ENCODE results near the gene PCDHB8.
"Not testable (repeated sequence)": the region's sequence is repeated elsewhere in the genome, so short reads cannot be mapped to it uniquely, and the experiment has no call there.

Gene PCDHB8

DNA sequence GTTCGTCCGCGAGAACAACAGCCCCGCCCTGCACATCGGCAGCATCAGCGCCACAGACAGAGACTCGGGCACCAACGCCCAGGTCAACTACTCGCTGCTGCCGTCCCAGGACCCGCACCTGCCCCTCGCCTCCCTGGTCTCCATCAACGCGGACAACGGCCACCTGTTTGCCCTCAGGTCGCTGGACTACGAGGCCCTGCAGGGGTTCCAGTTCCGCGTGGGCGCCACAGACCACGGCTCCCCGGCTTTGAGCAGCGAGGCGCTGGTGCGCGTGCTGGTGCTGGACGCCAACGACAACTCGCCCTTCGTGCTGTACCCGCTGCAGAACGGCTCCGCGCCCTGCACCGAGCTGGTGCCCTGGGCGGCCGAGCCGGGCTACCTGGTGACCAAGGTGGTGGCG lies 32.7 kb downstream of the PCDHB8 start:
- H3K4me1 ChIP-seq (ENCODE audit: control insufficient read depth, insufficient read depth, low read length, poor library complexity, severe bottlenecking); H3K36me3 ChIP-seq (ENCODE audit: control insufficient read depth, insufficient read depth, low read length); H3K27ac ChIP-seq (ENCODE audit: low read depth, low read length, severe bottlenecking); H3K9me3 ChIP-seq (ENCODE audit: control insufficient read depth, low read length); H3K4me3 ChIP-seq (ENCODE audit: extremely low read depth, insufficient read depth, low read length, poor library complexity, severe bottlenecking): not testable (repeated sequence)
- 91 to 98% methylated on average over 19 to 22 of the region's 39 CpGs for WGBS, 2 experiments (ENCODE audit: insufficient coverage in 2 of 2)

DNA sequence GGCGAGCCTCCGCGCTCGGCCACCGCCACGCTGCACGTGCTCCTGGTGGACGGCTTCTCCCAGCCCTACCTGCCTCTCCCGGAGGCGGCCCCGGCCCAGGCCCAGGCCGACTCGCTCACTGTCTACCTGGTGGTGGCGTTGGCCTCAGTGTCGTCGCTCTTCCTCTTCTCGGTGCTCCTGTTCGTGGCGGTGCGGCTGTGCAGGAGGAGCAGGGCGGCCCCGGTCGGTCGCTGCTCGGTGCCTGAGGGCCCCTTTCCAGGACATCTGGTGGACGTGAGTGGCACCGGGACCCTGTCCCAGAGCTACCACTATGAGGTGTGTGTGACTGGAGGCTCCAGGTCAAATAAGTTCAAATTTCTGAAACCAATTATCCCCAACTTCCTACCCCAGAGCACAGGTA lies 33.3 kb downstream of the PCDHB8 start:
- H3K9me3 ChIP-seq (ENCODE audit: control insufficient read depth, low read length); H3K4me3 ChIP-seq (ENCODE audit: extremely low read depth, insufficient read depth, low read length, poor library complexity, severe bottlenecking): not testable (repeated sequence)
- WGBS, 2 experiments (ENCODE audit: insufficient coverage in 2 of 2) = 93 to 97% methylated on average over 12 to 13 of the region's 27 CpGs

GRCh38 chr5:141213656-141214339 lies 36.2 kb downstream of the PCDHB8 start, which contains the start of gene PCDHB13:
Gene PCDHB13, plus strand, starts transcription at chr5:141213919. Its CDS starts 205 bp downstream, at chr5:141214124.
- H3K4me3 ChIP-seq (ENCODE audit: extremely low read depth, insufficient read depth, low read length, poor library complexity, severe bottlenecking); H3K4me1 ChIP-seq (ENCODE audit: control insufficient read depth, insufficient read depth, low read length, poor library complexity, severe bottlenecking); H3K9me3 ChIP-seq (ENCODE audit: control insufficient read depth, low read length); H3K27ac ChIP-seq (ENCODE audit: low read depth, low read length, severe bottlenecking); H3K36me3 ChIP-seq (ENCODE audit: control insufficient read depth, insufficient read depth, low read length): not testable (repeated sequence)
- WGBS, 2 experiments (ENCODE audit: insufficient coverage in 2 of 2) = 63% methylated on average over 2 of the region's 18 CpGs; no CpG with 5 or more reads in 1 of the 2 experiments

More for the DNA sequence above, 33.3 kb downstream of the PCDHB8 start:
- not testable (repeated sequence) for H3K4me1 ChIP-seq (ENCODE audit: control insufficient read depth, insufficient read depth, low read length, poor library complexity, severe bottlenecking); H3K27ac ChIP-seq (ENCODE audit: low read depth, low read length, severe bottlenecking); H3K36me3 ChIP-seq (ENCODE audit: control insufficient read depth, insufficient read depth, low read length)

DNA sequence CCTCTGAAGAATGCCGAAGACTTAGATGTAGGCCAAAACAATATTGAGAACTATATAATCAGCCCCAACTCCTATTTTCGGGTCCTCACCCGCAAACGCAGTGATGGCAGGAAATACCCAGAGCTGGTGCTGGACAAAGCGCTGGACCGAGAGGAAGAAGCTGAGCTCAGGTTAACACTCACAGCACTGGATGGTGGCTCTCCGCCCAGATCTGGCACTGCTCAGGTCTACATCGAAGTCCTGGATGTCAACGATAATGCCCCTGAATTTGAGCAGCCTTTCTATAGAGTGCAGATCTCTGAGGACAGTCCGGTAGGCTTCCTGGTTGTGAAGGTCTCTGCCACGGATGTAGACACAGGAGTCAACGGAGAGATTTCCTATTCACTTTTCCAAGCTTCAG lies 37.0 kb downstream of the PCDHB8 start:
- WGBS, 2 experiments (ENCODE audit: insufficient coverage in 2 of 2) = 89 to 93% methylated on average over 6 of the region's 12 CpGs
- not testable (repeated sequence) for H3K4me3 ChIP-seq (ENCODE audit: extremely low read depth, insufficient read depth, low read length, poor library complexity, severe bottlenecking); H3K9me3 ChIP-seq (ENCODE audit: control insufficient read depth, low read length); H3K27ac ChIP-seq (ENCODE audit: low read depth, low read length, severe bottlenecking); H3K36me3 ChIP-seq (ENCODE audit: control insufficient read depth, insufficient read depth, low read length); H3K4me1 ChIP-seq (ENCODE audit: control insufficient read depth, insufficient read depth, low read length, poor library complexity, severe bottlenecking)

- WGBS, 2 experiments (ENCODE audit: insufficient coverage in 2 of 2) = 92 to 96% methylated on average over 13 to 25 of the region's 40 CpGs
These were observed 37.9 kb downstream of the PCDHB8 start for GRCh38 chr5:141215504-141215903.

GRCh38 chr5:141216035-141216434 lies 38.4 kb downstream of the PCDHB8 start:
- H3K27ac ChIP-seq (ENCODE audit: low read depth, low read length, severe bottlenecking); H3K36me3 ChIP-seq (ENCODE audit: control insufficient read depth, insufficient read depth, low read length); H3K4me3 ChIP-seq (ENCODE audit: extremely low read depth, insufficient read depth, low read length, poor library complexity, severe bottlenecking); H3K9me3 ChIP-seq (ENCODE audit: control insufficient read depth, low read length); H3K4me1 ChIP-seq (ENCODE audit: control insufficient read depth, insufficient read depth, low read length, poor library complexity, severe bottlenecking): not testable (repeated sequence)
- 80 to 97% methylated on average over 3 to 7 of the region's 26 CpGs for WGBS, 2 experiments (ENCODE audit: insufficient coverage in 2 of 2)

More at GRCh38 chr5:141215504-141215903, 37.9 kb downstream of the PCDHB8 start:
- H3K4me3 ChIP-seq (ENCODE audit: extremely low read depth, insufficient read depth, low read length, poor library complexity, severe bottlenecking); H3K4me1 ChIP-seq (ENCODE audit: control insufficient read depth, insufficient read depth, low read length, poor library complexity, severe bottlenecking); H3K27ac ChIP-seq (ENCODE audit: low read depth, low read length, severe bottlenecking); H3K9me3 ChIP-seq (ENCODE audit: control insufficient read depth, low read length); H3K36me3 ChIP-seq (ENCODE audit: control insufficient read depth, insufficient read depth, low read length): not testable (repeated sequence)

GRCh38 chr5:141223112-141223783 lies 45.7 kb downstream of the PCDHB8 start, which contains the start of gene PCDHB14:
Gene PCDHB14, plus strand, starts transcription at chr5:141223343. Its CDS starts 163 bp downstream, at chr5:141223506.
- no peaks in the 10 kb centered on the region for H3K36me3 ChIP-seq (ENCODE audit: control insufficient read depth, insufficient read depth, low read length)
- H3K4me1 ChIP-seq (ENCODE audit: control insufficient read depth, insufficient read depth, low read length, poor library complexity, severe bottlenecking) = no peaks in the 10 kb centered on the region
- peaks cover 9% of the 10 kb centered on the region for H3K9me3 ChIP-seq (ENCODE audit: control insufficient read depth, low read length)
- 52 to 56% methylated on average over 13 to 15 of the region's 15 CpGs for WGBS, 2 experiments (ENCODE audit: insufficient coverage in 2 of 2)
- H3K27ac ChIP-seq (ENCODE audit: low read depth, low read length, severe bottlenecking) = no peak within 1 kb of the TSS
- H3K4me3 ChIP-seq (ENCODE audit: extremely low read depth, insufficient read depth, low read length, poor library complexity, severe bottlenecking) = no peak within 1 kb of the TSS

- WGBS, 2 experiments (ENCODE audit: insufficient coverage in 2 of 2) = 93 to 96% methylated on average over 11 to 20 of the region's 40 CpGs
- not testable (repeated sequence) for H3K36me3 ChIP-seq (ENCODE audit: control insufficient read depth, insufficient read depth, low read length); H3K9me3 ChIP-seq (ENCODE audit: control insufficient read depth, low read length); H3K4me3 ChIP-seq (ENCODE audit: extremely low read depth, insufficient read depth, low read length, poor library complexity, severe bottlenecking); H3K27ac ChIP-seq (ENCODE audit: low read depth, low read length, severe bottlenecking); H3K4me1 ChIP-seq (ENCODE audit: control insufficient read depth, insufficient read depth, low read length, poor library complexity, severe bottlenecking)
These were observed 47.3 kb downstream of the PCDHB8 start for GRCh38 chr5:141224844-141225243.

GRCh38 chr5:141225421-141225820 lies 47.8 kb downstream of the PCDHB8 start:
- H3K9me3 ChIP-seq (ENCODE audit: control insufficient read depth, low read length) = not testable (repeated sequence)
- 94 to 96% methylated on average over 9 to 21 of the region's 30 CpGs for WGBS, 2 experiments (ENCODE audit: insufficient coverage in 2 of 2)

More at GRCh38 chr5:141225421-141225820, 47.8 kb downstream of the PCDHB8 start:
- not testable (repeated sequence) for H3K4me3 ChIP-seq (ENCODE audit: extremely low read depth, insufficient read depth, low read length, poor library complexity, severe bottlenecking); H3K36me3 ChIP-seq (ENCODE audit: control insufficient read depth, insufficient read depth, low read length); H3K27ac ChIP-seq (ENCODE audit: low read depth, low read length, severe bottlenecking); H3K4me1 ChIP-seq (ENCODE audit: control insufficient read depth, insufficient read depth, low read length, poor library complexity, severe bottlenecking)

All from mesodermal cell (in vitro differentiated cells).